ENCODE results near the gene EMX2. TPM values are rescaled to one million over a fixed set of nuclear protein-coding genes. Genes with fewer than 3 reads are reported as not detected.
"Not testable (repeated sequence)": the region's sequence is repeated elsewhere in the genome, so short reads cannot be mapped to it uniquely, and the experiment has no call there.

EMX2 gene
- total RNA-seq, 1 donor from 2014 or later, result 0.74 TPM

- H3K36me3 ChIP-seq, result no peaks in the 10 kb centered on the region
- no peaks in the 10 kb centered on the region for H3K27me3 ChIP-seq
- intact Hi-C loops (cut with DNase I), result no loop called here
- H3K4me3 ChIP-seq, result no peak overlapping the region
- no peak overlapping the region for H3K27ac ChIP-seq
- no peaks in the 10 kb centered on the region for H3K9me3 ChIP-seq
- no peaks in the 10 kb centered on the region for H3K4me1 ChIP-seq
- DNase-seq (ENCODE audit: extremely low spot score in 2 of 2), result no peak
- TF ChIP-seq POLR2A (IDR thresholded peaks at IDR 0.05), result no peak
- no peak for TF ChIP-seq POLR2AphosphoS5 (IDR thresholded peaks at IDR 0.05; ENCODE audit: insufficient read depth in 1 of 2, low read depth in 1 of 2)
- TF ChIP-seq, protein P1, sequence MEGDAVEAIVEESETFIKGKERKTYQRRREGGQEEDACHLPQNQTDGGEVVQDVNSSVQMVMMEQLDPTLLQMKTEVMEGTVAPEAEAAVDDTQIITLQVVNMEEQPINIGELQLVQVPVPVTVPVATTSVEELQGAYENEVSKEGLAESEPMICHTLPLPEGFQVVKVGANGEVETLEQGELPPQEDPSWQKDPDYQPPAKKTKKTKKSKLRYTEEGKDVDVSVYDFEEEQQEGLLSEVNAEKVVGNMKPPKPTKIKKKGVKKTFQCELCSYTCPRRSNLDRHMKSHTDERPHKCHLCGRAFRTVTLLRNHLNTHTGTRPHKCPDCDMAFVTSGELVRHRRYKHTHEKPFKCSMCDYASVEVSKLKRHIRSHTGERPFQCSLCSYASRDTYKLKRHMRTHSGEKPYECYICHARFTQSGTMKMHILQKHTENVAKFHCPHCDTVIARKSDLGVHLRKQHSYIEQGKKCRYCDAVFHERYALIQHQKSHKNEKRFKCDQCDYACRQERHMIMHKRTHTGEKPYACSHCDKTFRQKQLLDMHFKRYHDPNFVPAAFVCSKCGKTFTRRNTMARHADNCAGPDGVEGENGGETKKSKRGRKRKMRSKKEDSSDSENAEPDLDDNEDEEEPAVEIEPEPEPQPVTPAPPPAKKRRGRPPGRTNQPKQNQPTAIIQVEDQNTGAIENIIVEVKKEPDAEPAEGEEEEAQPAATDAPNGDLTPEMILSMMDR (IDR thresholded peaks at IDR 0.05), result no peak
These were observed 35.9 kb downstream of the EMX2 start for GRCh38 chr10:117578490-117578889.

DNA sequence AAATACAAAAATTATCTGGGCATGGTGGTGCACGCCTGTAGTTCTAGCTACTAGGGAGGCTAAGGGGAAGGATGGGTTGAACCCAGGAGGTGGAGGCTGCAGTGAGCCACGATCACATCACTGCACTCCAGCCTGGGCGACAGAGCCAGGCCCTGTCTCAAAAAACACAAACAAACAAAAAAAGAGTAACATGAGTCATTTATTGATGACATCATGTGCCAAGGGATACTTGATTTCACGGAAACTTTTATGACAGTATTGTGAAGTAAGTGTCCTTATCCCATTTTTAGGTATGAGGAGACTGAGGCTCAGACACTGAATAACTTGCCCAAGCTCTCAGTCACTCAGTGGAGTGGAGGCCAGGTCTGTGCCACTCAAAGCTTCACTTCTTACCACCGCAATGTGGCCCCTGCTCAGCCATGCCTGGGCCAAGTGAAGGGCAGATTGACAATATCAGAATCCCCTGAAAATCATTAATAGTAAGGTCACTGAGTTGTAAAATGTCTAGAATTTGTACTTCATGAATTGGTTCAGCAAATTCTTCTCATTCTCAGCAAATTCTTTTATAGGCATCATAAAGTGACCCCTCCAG lies 36.5 kb downstream of the EMX2 start:
- Histone ChIP-seq H3K27ac (no peak overlapping the region), H3K9me3 (no peaks in the 10 kb centered on the region), H3K4me1 (no peaks in the 10 kb centered on the region), H3K4me3 (no peak overlapping the region), H3K27me3 (no peaks in the 10 kb centered on the region), H3K36me3 (no peaks in the 10 kb centered on the region)
- intact Hi-C loops (cut with DNase I), result no loop called here
- TF ChIP-seq POLR2AphosphoS5 (IDR thresholded peaks at IDR 0.05; ENCODE audit: insufficient read depth in 1 of 2, low read depth in 1 of 2), result no peak
- no peak for DNase-seq (ENCODE audit: extremely low spot score in 2 of 2)

DNA sequence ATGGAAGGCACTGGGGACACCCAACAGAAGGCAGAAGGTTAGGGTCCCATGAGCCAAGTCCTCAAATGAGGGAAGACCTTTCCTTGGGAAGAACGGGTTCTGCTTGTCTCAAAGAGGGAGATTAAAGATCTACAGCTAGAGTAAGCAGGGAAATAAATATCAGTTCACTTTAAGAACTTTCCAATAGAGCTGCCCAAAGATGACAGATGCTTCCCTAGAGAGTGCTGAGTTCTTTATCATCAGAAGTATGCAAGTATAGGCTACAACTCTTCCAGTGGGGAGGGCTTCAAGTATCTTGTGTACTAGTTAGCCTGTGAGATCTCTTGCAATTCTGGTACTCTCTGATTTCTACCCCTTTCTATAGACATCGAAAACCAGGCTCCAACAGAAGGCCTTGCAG lies 39.4 kb downstream of the EMX2 start:
- H3K4me1 ChIP-seq, result no peaks in the 10 kb centered on the region
- H3K27ac ChIP-seq, result no peak overlapping the region
- intact Hi-C loops (cut with DNase I), result no loop called here
- H3K9me3 ChIP-seq, result no peaks in the 10 kb centered on the region
- no peak for DNase-seq (ENCODE audit: extremely low spot score in 2 of 2)
- H3K36me3 ChIP-seq, result no peaks in the 10 kb centered on the region
- H3K4me3 ChIP-seq, result no peak overlapping the region
- no peaks in the 10 kb centered on the region for H3K27me3 ChIP-seq
- TF ChIP-seq POLR2A (IDR thresholded peaks at IDR 0.05) (no peak), POLR2AphosphoS5 (IDR thresholded peaks at IDR 0.05; ENCODE audit: insufficient read depth in 1 of 2, low read depth in 1 of 2) (no peak)
- TF ChIP-seq, protein P1 (IDR thresholded peaks at IDR 0.05), result no peak

GRCh38 chr10:117584831-117585230 lies 42.3 kb downstream of the EMX2 start:
- H3K4me1 ChIP-seq; H3K4me3 ChIP-seq; H3K9me3 ChIP-seq; intact Hi-C loops (cut with DNase I); H3K36me3 ChIP-seq; DNase-seq (ENCODE audit: extremely low spot score in 2 of 2); H3K27ac ChIP-seq; H3K27me3 ChIP-seq: not testable (repeated sequence)

- TF ChIP-seq POLR2AphosphoS5 (IDR thresholded peaks at IDR 0.05; ENCODE audit: insufficient read depth in 1 of 2, low read depth in 1 of 2), result no peak
- TF ChIP-seq POLR2A (IDR thresholded peaks at IDR 0.05), result no peak
- TF ChIP-seq, protein P1 (IDR thresholded peaks at IDR 0.05), result no peak
- Histone ChIP-seq H3K4me1 (no peaks in the 10 kb centered on the region), H3K9me3 (no peaks in the 10 kb centered on the region), H3K27me3 (no peaks in the 10 kb centered on the region), H3K4me3 (no peak overlapping the region), H3K27ac (no peak overlapping the region), H3K36me3 (no peaks in the 10 kb centered on the region)
- intact Hi-C loops (cut with DNase I), result no loop called here
- DNase-seq (ENCODE audit: extremely low spot score in 2 of 2), result no peak
These were observed 44.5 kb downstream of the EMX2 start for GRCh38 chr10:117587036-117587435.

DNA sequence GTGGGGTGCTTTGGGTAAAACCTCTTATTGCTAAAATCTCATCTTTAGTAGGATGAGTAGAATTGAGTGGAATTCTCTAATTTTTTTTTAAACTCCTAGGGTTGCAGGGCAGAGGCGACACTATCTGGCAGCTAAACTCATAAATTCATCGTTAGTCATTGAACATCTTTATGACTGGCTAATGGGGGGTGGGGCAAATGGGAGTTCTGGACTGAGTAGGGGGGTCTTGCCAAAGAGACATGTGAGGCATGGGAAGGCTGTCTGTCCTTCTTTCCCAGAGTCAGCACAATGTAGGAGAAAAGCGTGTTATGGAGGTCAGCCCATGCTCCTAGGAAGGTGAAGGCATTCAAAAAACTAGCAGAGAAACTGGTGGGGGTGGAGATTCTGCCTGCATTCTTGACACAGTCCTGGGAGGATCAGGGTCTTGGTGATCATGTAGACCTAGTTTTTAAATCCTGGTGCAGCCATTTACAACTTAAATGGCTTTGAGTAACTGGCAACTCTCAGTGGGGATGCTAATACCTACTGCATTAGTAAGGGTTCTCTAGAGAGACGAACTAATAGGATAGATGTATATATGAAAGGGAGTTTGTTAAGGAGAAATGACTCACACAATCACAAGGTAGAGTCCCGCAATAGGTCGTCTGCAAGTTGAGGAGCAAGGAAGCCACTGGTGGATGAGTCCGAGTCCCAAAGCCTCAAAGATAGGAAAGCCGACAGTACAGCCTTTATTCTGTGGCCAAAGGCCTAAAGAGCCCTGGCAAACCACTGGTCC lies 47.7 kb downstream of the EMX2 start:
- no peak overlapping the region for H3K27ac ChIP-seq
- TF ChIP-seq POLR2AphosphoS5 (IDR thresholded peaks at IDR 0.05; ENCODE audit: insufficient read depth in 1 of 2, low read depth in 1 of 2), result no peak
- TF ChIP-seq, protein P1 (IDR thresholded peaks at IDR 0.05), result no peak
- TF ChIP-seq POLR2A (IDR thresholded peaks at IDR 0.05), result no peak
- intact Hi-C loops (cut with DNase I), result no loop called here
- no peaks in the 10 kb centered on the region for H3K4me1 ChIP-seq
- no peaks in the 10 kb centered on the region for H3K9me3 ChIP-seq
- no peak for DNase-seq (ENCODE audit: extremely low spot score in 2 of 2)
- H3K36me3 ChIP-seq, result no peaks in the 10 kb centered on the region
- H3K4me3 ChIP-seq, result no peak overlapping the region
- no peaks in the 10 kb centered on the region for H3K27me3 ChIP-seq

Data from vagina (tissue), 2 donors.